Upper lobe of left lung (tissue), 6 donors: ENCODE data around the gene L3MBTL3. TPM values are rescaled to one million over a fixed set of nuclear protein-coding genes. Genes with fewer than 3 reads are reported as not detected.

Source experiments
- ATAC-seq, 2 donors: fragments of 200-7000 bp; cut with Tn5 transposase; one replicate each; pipeline ENCODE4 v1.9.1; 2022; ENCODE audit warnings: mild to moderate bottlenecking in 2 of 2, moderate library complexity in 2 of 2; ENCODE audit not compliant: low FRiP score in 2 of 2
- DNase-seq, 2 donors: peaks; one replicate each; pipeline ENCODE4 v3.0.0-alpha.2; 2019 to 2020
- H3K27ac ChIP-seq, 4 donors: fragments of 200-600 bp; sonication (generic); one replicate each; pipeline ENCODE4 v1.5.1; 2016 to 2019
- H3K27me3 ChIP-seq, 4 donors: fragments of 200-600 bp; sonication (generic); one replicate each; pipeline ENCODE4 v1.5.1; 2017 to 2019
- H3K36me3 ChIP-seq, 4 donors: fragments of 200-600 bp; sonication (generic); one replicate each; pipeline ENCODE4 v1.5.1; 2016 to 2019
- H3K4me1 ChIP-seq, 4 donors: fragments of 200-600 bp; sonication (generic); one replicate each; pipeline ENCODE4 v1.5.1; 2018 to 2019
- H3K4me3 ChIP-seq, 4 donors: fragments of 200-600 bp; sonication (generic); one replicate each; pipeline ENCODE4 v1.5.1; 2017 to 2019; ENCODE audit warnings: mild to moderate bottlenecking in 2 of 4, moderate library complexity in 1 of 4
- H3K9me3 ChIP-seq, 4 donors: fragments of 200-600 bp; sonication (generic); one replicate each; pipeline ENCODE4 v1.5.1; 2018 to 2019
- EP300 ChIP-seq, 4 donors: sonication (generic); formaldehyde crosslinking; IDR thresholded peaks; one replicate each; pipeline ENCODE4 v1.5.1; 2017; ENCODE audit warnings: antibody characterized with exemption in 4 of 4, control low read depth in 2 of 4
- POLR2A ChIP-seq, 4 donors: fragments of 450-650 bp; IDR thresholded peaks; one replicate each; pipeline ENCODE4 v1.5.1; 2016 to 2017; ENCODE audit warnings: antibody characterized with exemption in 4 of 4, mild to moderate bottlenecking in 2 of 4
- POLR2AphosphoS5 ChIP-seq, 2 donors: sonication (generic); formaldehyde crosslinking; IDR thresholded peaks; one replicate each; pipeline ENCODE4 v1.5.1; 2017; ENCODE audit warnings: antibody characterized with exemption in 2 of 2
- WGBS, 2 donors: methylation state at CpG; one replicate each; pipeline ENCODE4 v1.1.5; 2017 to 2018; 5-methylcytosine and 5-hydroxymethylcytosine counted together
- total RNA-seq, 6 donors: library from RNA; depleted of rRNA in 4 of 6; stranded (reverse); fragments of >200 nt in 4 of 6; gene quantifications; one replicate each; pipeline versions ENCODE4 v1.1.0 to v1.2.1, GENCODE V29; 2016 to 2021
- TF ChIP-seq, protein P1 (sequence below), 6 experiments: fragments of 450-650 bp in 4 of 6; fragments of 200-600 bp in 2 of 6; sonication (generic) in 2 of 6; IDR thresholded peaks; one replicate each; pipeline ENCODE4 v1.5.1; 2016 to 2019; ENCODE audit warnings: antibody characterized with exemption in 6 of 6
- donor health status: DM: no; HTN: no; CAD: no; lungs with moderate emphysema.
- donor health status: DM: no; HTN: yes; CAD: no; lungs with severe emphysema.

The L3MBTL3 gene
- total RNA-seq, 6 donors from 2014 or later, result 3.2 to 9.3 (median 6.5) TPM

DNA sequence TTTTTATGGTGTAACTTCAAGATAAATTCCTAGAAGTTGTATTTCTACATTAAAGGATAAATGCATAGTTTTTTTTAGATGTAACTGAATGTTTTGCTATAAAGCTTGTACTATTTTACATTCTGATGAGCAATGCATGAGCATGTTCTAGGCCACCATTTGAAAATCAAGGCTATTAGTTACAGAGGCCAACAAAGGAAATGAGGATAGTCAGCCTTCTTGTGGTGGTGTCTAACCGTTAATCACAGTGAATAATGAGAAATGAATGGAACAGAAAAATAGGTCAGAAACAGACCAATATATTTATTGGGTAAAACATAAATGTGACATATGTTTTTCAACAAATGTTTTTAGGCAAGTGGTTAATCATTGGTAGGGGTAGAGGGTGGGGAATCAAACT lies 37.6 kb upstream of the L3MBTL3 start:
- H3K27ac ChIP-seq, result no peak overlapping the region
- H3K4me1 ChIP-seq, result no peaks in the 10 kb centered on the region
- peaks cover 0 to 18% (median 8%) of the 10 kb centered on the region in 4 donors for H3K9me3 ChIP-seq
- H3K27me3 ChIP-seq, result no peaks in the 10 kb centered on the region
- TF ChIP-seq POLR2A (IDR thresholded peaks at IDR 0.05), result no peak
- no peak for TF ChIP-seq EP300 (IDR thresholded peaks at IDR 0.05)
- TF ChIP-seq, protein P1, sequence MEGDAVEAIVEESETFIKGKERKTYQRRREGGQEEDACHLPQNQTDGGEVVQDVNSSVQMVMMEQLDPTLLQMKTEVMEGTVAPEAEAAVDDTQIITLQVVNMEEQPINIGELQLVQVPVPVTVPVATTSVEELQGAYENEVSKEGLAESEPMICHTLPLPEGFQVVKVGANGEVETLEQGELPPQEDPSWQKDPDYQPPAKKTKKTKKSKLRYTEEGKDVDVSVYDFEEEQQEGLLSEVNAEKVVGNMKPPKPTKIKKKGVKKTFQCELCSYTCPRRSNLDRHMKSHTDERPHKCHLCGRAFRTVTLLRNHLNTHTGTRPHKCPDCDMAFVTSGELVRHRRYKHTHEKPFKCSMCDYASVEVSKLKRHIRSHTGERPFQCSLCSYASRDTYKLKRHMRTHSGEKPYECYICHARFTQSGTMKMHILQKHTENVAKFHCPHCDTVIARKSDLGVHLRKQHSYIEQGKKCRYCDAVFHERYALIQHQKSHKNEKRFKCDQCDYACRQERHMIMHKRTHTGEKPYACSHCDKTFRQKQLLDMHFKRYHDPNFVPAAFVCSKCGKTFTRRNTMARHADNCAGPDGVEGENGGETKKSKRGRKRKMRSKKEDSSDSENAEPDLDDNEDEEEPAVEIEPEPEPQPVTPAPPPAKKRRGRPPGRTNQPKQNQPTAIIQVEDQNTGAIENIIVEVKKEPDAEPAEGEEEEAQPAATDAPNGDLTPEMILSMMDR (IDR thresholded peaks at IDR 0.05), result no peak
- no peak for TF ChIP-seq POLR2AphosphoS5 (IDR thresholded peaks at IDR 0.05)
- H3K36me3 ChIP-seq, result no peaks in the 10 kb centered on the region
- WGBS, 2 donors, result 88 to 91% methylated on average over 1 of the region's 1 CpG
- DNase-seq (no peak), ATAC-seq (no peak)
- no peak overlapping the region for H3K4me3 ChIP-seq

DNA sequence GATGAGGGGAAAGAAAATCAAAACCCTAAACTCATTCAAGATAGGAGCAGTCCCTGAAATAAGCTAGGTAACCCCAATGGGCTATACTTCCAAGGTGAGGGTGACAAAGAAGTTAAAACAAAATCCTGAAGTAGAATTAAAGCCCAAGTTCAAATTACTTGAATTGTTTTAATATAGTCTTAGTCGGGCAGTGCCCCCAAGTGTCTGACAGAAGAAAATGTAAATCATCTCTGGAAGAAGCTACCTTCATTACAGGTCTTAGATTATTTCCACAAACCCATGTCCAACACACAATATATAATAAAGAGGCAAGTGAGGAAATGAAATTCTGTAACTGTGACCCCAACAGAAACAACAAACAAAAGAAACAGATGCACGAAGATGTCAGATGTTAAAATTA lies 36.8 kb upstream of the L3MBTL3 start:
- Histone ChIP-seq H3K4me3 (no peak overlapping the region), H3K4me1 (no peaks in the 10 kb centered on the region), H3K27me3 (no peaks in the 10 kb centered on the region), H3K9me3 (peaks cover 0 to 18% (median 8%) of the 10 kb centered on the region in 4 donors), H3K27ac (no peak overlapping the region), H3K36me3 (no peaks in the 10 kb centered on the region)
- ATAC-seq, result no peak
- TF ChIP-seq POLR2A (IDR thresholded peaks at IDR 0.05) (no peak), EP300 (IDR thresholded peaks at IDR 0.05) (no peak), POLR2AphosphoS5 (IDR thresholded peaks at IDR 0.05) (no peak)
- TF ChIP-seq, protein P1 (IDR thresholded peaks at IDR 0.05), result no peak
- 78 to 79% methylated on average over 2 of the region's 2 CpGs for WGBS, 2 donors
- DNase-seq, result no peak

DNA sequence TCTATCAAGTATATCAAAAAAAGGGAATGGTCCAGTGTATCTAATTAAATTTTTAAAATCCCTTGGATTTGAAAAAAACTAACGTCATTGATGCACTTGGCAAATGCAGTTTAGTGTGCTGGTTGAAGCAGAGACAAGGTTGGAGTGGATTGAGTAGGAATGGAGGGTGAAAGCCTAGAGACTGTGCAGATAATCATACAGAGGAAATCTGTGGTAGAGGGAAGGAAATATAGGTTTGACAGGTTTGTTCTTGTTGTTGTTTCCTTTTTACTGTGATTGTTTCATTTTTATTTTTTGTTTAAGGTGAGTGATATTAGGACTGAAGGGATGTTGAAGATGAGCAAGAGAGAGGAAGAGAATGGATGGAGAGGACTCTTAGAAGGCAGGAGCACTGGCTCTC lies 29.0 kb upstream of the L3MBTL3 start:
- H3K27ac ChIP-seq, result no peak overlapping the region
- no peaks in the 10 kb centered on the region for H3K4me1 ChIP-seq
- TF ChIP-seq, protein P1 (IDR thresholded peaks at IDR 0.05), result no peak
- no peak for TF ChIP-seq POLR2A (IDR thresholded peaks at IDR 0.05)
- H3K9me3 ChIP-seq, result no peaks in the 10 kb centered on the region
- no peak for ATAC-seq
- 61 to 64% methylated on average over 1 of the region's 1 CpG for WGBS, 2 donors
- H3K4me3 ChIP-seq, result no peak overlapping the region
- no peak for DNase-seq
- no peaks in the 10 kb centered on the region for H3K36me3 ChIP-seq
- no peaks in the 10 kb centered on the region for H3K27me3 ChIP-seq

DNA sequence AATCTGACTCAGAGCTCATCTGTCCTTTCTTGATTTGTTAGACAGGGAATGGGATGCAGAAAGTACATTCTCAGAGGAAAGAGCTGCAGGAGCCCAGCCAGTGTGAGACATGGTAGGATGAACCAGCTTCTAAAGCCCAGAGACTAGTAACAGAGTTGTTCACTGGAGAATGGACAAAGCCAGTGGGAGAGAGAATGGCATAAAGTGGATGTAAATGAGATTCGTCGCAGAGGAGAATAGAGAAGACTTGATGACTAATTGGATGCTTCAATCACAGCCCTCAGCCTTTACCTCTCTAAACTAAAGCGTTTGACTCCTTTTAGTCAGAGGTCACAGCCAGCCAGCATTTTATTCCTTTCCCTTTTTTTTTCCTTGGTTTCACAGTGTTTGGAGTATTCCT lies 25.5 kb upstream of the L3MBTL3 start:
- H3K27ac ChIP-seq, result no peak overlapping the region
- H3K4me1 ChIP-seq, result no peaks in the 10 kb centered on the region
- 81 to 85% methylated on average over 3 of the region's 3 CpGs for WGBS, 2 donors
- no peaks in the 10 kb centered on the region for H3K36me3 ChIP-seq
- H3K9me3 ChIP-seq, result no peaks in the 10 kb centered on the region
- ATAC-seq (no peak), DNase-seq (no peak)
- no peak overlapping the region for H3K4me3 ChIP-seq
- TF ChIP-seq, protein P1 (IDR thresholded peaks at IDR 0.05), result no peak
- TF ChIP-seq POLR2AphosphoS5 (IDR thresholded peaks at IDR 0.05), result no peak
- TF ChIP-seq EP300 (IDR thresholded peaks at IDR 0.05), result no peak
- TF ChIP-seq POLR2A (IDR thresholded peaks at IDR 0.05), result no peak
- no peaks in the 10 kb centered on the region for H3K27me3 ChIP-seq

DNA sequence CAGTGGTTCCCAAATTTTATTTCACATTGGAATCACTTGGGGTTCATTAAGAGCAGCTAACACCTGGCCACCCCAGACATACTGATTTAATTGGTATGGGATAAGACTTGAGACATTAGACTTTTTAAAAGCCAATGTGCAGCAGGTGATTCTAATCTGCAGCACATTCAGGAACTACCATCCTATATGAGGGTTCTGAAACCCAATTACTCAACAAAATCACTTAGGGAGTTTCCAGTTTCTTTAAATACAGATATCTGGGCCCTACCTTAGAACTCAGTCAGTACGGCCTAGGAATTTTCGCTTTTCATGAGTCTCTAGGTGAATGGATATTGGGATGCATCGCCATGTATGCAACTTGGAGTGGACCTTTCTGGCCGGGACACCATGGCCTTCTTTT lies 24.0 kb upstream of the L3MBTL3 start:
- ATAC-seq (no peak), DNase-seq (no peak)
- no peak for TF ChIP-seq POLR2AphosphoS5 (IDR thresholded peaks at IDR 0.05)
- TF ChIP-seq, protein P1 (IDR thresholded peaks at IDR 0.05), result no peak
- TF ChIP-seq POLR2A (IDR thresholded peaks at IDR 0.05), result no peak
- TF ChIP-seq EP300 (IDR thresholded peaks at IDR 0.05), result no peak
- H3K27me3 ChIP-seq, result no peaks in the 10 kb centered on the region
- 94 to 95% methylated on average over 4 of the region's 4 CpGs for WGBS, 2 donors
- no peaks in the 10 kb centered on the region for H3K4me1 ChIP-seq
- no peak overlapping the region for H3K4me3 ChIP-seq
- no peaks in the 10 kb centered on the region for H3K9me3 ChIP-seq
- no peaks in the 10 kb centered on the region for H3K36me3 ChIP-seq
- no peak overlapping the region for H3K27ac ChIP-seq
